Spleen (tissue), 7 donors: ENCODE measurements around the gene ELF2.

ENCODE experiments used
- POLR2A ChIP-seq, 3 donors: fragments of 450-650 bp; IDR thresholded peaks; one replicate each; pipeline ENCODE4 v1.5.1; 2017; ENCODE audit warnings: antibody characterized with exemption in 3 of 3, mild to moderate bottlenecking in 1 of 3
- TF ChIP-seq, protein P1 (sequence below), 11 experiments: fragments of 200-600 bp in 7 of 11; fragments of 450-650 bp in 4 of 11; sonication (generic) in 4 of 11; IDR thresholded peaks in 8 of 11; conservative IDR thresholded peaks in 3 of 11; 1 replicate in 7 of 11; 2 replicates in 4 of 11; pipeline versions ENCODE4 v1.4.0 to v1.8.0; 2016 to 2021; ENCODE audit warnings: antibody characterized with exemption in 11 of 11, inconsistent platforms in 4 of 11, mild to moderate bottlenecking in 1 of 11
- donor health status: DM: no; HTN: no; CAD: no; lungs with moderate emphysema.
- donor health status: DM: no; HTN: no; CAD: no.
- donor health status: DM: no; HTN: no; CAD: no.

DNA sequence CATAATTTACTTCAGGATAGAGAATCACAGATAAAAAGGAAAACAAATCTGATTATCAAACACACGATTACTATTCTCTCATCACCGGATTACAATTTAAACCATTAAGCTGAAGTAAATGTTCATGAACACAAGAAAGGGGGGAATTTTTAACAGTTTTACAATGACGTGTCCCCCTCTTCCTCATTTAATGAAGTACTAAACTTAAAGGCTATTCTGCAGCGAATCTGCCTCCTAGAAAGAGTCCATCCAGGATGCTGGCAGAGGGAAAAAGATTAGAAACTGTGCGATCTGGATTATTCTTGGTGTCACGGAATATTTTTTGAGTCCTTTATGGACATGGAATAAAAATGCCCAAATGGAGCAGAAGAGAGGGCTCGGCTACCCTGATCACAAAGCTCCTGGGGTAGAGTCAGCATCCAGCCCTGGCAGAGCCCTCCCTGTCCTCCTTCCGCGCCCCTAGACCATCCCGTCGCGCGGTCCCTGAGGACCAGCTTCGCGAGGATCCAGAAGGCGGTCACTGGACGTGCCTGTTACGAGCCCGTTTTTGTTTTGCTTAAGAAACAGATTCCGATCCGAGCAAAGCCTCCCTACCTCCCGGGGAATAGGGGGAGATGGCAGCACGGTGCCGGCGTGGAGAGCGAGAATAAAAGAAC is 1.2 kb downstream of the ELF2 start:
- no peak for TF ChIP-seq POLR2A (IDR thresholded peaks at IDR 0.05)
- TF ChIP-seq, protein P1, sequence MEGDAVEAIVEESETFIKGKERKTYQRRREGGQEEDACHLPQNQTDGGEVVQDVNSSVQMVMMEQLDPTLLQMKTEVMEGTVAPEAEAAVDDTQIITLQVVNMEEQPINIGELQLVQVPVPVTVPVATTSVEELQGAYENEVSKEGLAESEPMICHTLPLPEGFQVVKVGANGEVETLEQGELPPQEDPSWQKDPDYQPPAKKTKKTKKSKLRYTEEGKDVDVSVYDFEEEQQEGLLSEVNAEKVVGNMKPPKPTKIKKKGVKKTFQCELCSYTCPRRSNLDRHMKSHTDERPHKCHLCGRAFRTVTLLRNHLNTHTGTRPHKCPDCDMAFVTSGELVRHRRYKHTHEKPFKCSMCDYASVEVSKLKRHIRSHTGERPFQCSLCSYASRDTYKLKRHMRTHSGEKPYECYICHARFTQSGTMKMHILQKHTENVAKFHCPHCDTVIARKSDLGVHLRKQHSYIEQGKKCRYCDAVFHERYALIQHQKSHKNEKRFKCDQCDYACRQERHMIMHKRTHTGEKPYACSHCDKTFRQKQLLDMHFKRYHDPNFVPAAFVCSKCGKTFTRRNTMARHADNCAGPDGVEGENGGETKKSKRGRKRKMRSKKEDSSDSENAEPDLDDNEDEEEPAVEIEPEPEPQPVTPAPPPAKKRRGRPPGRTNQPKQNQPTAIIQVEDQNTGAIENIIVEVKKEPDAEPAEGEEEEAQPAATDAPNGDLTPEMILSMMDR (IDR thresholded peaks at IDR 0.05 in 8 of 11, conservative IDR thresholded peaks at IDR 0.05 in 3 of 11): no peak
